ENCODE results near the gene SRD5A3.

SRD5A3 gene

DNA sequence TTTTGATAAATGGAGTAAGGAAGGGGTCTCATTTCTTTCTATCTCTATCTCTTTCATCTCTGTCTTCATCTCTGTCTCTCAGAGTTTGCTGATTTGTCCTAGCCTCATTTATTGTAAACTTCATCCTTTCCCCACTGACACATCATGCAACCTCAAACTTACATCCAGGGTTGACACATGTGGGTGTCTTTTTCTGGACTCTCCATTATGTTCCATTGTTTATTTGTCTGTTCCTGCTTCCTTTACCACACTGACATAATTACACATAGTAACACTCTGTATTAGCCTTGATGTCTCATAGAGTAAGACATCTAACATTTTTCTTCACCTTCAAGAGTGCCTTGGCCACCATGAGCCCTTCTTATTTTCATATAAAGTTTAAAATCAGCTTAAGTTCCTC, 8.1 kb upstream of the SRD5A3 start:
- Histone ChIP-seq H4K20me1 (ENCODE audit: insufficient read depth, low read length) (no peaks in the 10 kb centered on the region), H3K4me1 (ENCODE audit: insufficient read depth, low read length) (peaks cover 22% of the 10 kb centered on the region), H3K79me2 (ENCODE audit: insufficient read depth, low read length) (no peaks in the 10 kb centered on the region), H3K4me3 (ENCODE audit: low read depth in 1 of 2, low read length in 2 of 2) (no peak overlapping the region), H2AFZ (ENCODE audit: low read depth, low read length) (no peak overlapping the region), H3K9me3 (ENCODE audit: insufficient read depth, low read length, severe bottlenecking) (no peaks in the 10 kb centered on the region), H3K27me3 (ENCODE audit: insufficient read depth, low read length, poor library complexity) (no peaks in the 10 kb centered on the region), H3K36me3 (ENCODE audit: insufficient read depth, low read length) (no peaks in the 10 kb centered on the region), H3K9ac (ENCODE audit: low read depth, low read length) (no peak overlapping the region), H3K4me2 (ENCODE audit: insufficient read depth, low read length) (no peak overlapping the region), H3K27ac (ENCODE audit: low read length) (no peak overlapping the region)
- DNase-seq (no peak), ATAC-seq (ENCODE audit: insufficient read depth, low read depth) (no peak)
- TF ChIP-seq, protein P1, sequence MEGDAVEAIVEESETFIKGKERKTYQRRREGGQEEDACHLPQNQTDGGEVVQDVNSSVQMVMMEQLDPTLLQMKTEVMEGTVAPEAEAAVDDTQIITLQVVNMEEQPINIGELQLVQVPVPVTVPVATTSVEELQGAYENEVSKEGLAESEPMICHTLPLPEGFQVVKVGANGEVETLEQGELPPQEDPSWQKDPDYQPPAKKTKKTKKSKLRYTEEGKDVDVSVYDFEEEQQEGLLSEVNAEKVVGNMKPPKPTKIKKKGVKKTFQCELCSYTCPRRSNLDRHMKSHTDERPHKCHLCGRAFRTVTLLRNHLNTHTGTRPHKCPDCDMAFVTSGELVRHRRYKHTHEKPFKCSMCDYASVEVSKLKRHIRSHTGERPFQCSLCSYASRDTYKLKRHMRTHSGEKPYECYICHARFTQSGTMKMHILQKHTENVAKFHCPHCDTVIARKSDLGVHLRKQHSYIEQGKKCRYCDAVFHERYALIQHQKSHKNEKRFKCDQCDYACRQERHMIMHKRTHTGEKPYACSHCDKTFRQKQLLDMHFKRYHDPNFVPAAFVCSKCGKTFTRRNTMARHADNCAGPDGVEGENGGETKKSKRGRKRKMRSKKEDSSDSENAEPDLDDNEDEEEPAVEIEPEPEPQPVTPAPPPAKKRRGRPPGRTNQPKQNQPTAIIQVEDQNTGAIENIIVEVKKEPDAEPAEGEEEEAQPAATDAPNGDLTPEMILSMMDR (IDR thresholded peaks at IDR 0.05; ENCODE audit: borderline replicate concordance, extremely low read depth, low read length, poor library complexity, severe bottlenecking), result no peak
- TF ChIP-seq EZH2 (IDR thresholded peaks at IDR 0.05; ENCODE audit: borderline replicate concordance, low read depth, low read length, severe bottlenecking), result no peak

GRCh38 chr4:55338486-55338885, 7.6 kb upstream of the SRD5A3 start:
- H3K79me2 ChIP-seq (ENCODE audit: insufficient read depth, low read length), result no peaks in the 10 kb centered on the region
- H4K20me1 ChIP-seq (ENCODE audit: insufficient read depth, low read length), result no peaks in the 10 kb centered on the region
- H3K4me2 ChIP-seq (ENCODE audit: insufficient read depth, low read length), result no peak overlapping the region
- no peak overlapping the region for H3K9ac ChIP-seq (ENCODE audit: low read depth, low read length)
- no peak overlapping the region for H3K27ac ChIP-seq (ENCODE audit: low read length)
- H3K4me1 ChIP-seq (ENCODE audit: insufficient read depth, low read length), result peaks cover 22% of the 10 kb centered on the region
- ATAC-seq (ENCODE audit: insufficient read depth, low read depth) (no peak), DNase-seq (no peak)
- H3K4me3 ChIP-seq (ENCODE audit: low read depth in 1 of 2, low read length in 2 of 2), result no peak overlapping the region
- H3K36me3 ChIP-seq (ENCODE audit: insufficient read depth, low read length), result no peaks in the 10 kb centered on the region
- H3K9me3 ChIP-seq (ENCODE audit: insufficient read depth, low read length, severe bottlenecking), result no peaks in the 10 kb centered on the region
- H3K27me3 ChIP-seq (ENCODE audit: insufficient read depth, low read length, poor library complexity), result no peaks in the 10 kb centered on the region
- TF ChIP-seq EZH2 (IDR thresholded peaks at IDR 0.05; ENCODE audit: borderline replicate concordance, low read depth, low read length, severe bottlenecking), result no peak
- TF ChIP-seq, protein P1 (IDR thresholded peaks at IDR 0.05; ENCODE audit: borderline replicate concordance, extremely low read depth, low read length, poor library complexity, severe bottlenecking), result no peak
- H2AFZ ChIP-seq (ENCODE audit: low read depth, low read length), result no peak overlapping the region

- Histone ChIP-seq H2AFZ (ENCODE audit: low read depth, low read length) (no peak overlapping the region), H3K4me1 (ENCODE audit: insufficient read depth, low read length) (peaks cover 22% of the 10 kb centered on the region), H3K4me2 (ENCODE audit: insufficient read depth, low read length) (no peak overlapping the region), H3K4me3 (ENCODE audit: low read depth in 1 of 2, low read length in 2 of 2) (no peak overlapping the region), H3K36me3 (ENCODE audit: insufficient read depth, low read length) (no peaks in the 10 kb centered on the region), H4K20me1 (ENCODE audit: insufficient read depth, low read length) (no peaks in the 10 kb centered on the region), H3K27ac (ENCODE audit: low read length) (no peak overlapping the region), H3K27me3 (ENCODE audit: insufficient read depth, low read length, poor library complexity) (no peaks in the 10 kb centered on the region), H3K9ac (ENCODE audit: low read depth, low read length) (no peak overlapping the region), H3K9me3 (ENCODE audit: insufficient read depth, low read length, severe bottlenecking) (no peaks in the 10 kb centered on the region), H3K79me2 (ENCODE audit: insufficient read depth, low read length) (no peaks in the 10 kb centered on the region)
- TF ChIP-seq, protein P1 (IDR thresholded peaks at IDR 0.05; ENCODE audit: borderline replicate concordance, extremely low read depth, low read length, poor library complexity, severe bottlenecking), result no peak
- no peak for TF ChIP-seq EZH2 (IDR thresholded peaks at IDR 0.05; ENCODE audit: borderline replicate concordance, low read depth, low read length, severe bottlenecking)
- DNase-seq (no peak), ATAC-seq (ENCODE audit: insufficient read depth, low read depth) (no peak)
Observed at GRCh38 chr4:55340266-55340665, 5.8 kb upstream of the SRD5A3 start.

- H3K36me3 ChIP-seq (ENCODE audit: insufficient read depth, low read length), result no peaks in the 10 kb centered on the region
- H3K4me3 ChIP-seq (ENCODE audit: low read depth in 1 of 2, low read length in 2 of 2), result no peak overlapping the region
- H3K4me1 ChIP-seq (ENCODE audit: insufficient read depth, low read length), result peaks cover 29% of the 10 kb centered on the region
- ATAC-seq (ENCODE audit: insufficient read depth, low read depth) (no peak), DNase-seq (no peak)
- H3K79me2 ChIP-seq (ENCODE audit: insufficient read depth, low read length), result peaks cover 22% of the 10 kb centered on the region
- no peak overlapping the region for H3K4me2 ChIP-seq (ENCODE audit: insufficient read depth, low read length)
- no peaks in the 10 kb centered on the region for H3K9me3 ChIP-seq (ENCODE audit: insufficient read depth, low read length, severe bottlenecking)
- H4K20me1 ChIP-seq (ENCODE audit: insufficient read depth, low read length), result no peaks in the 10 kb centered on the region
- H2AFZ ChIP-seq (ENCODE audit: low read depth, low read length), result no peak overlapping the region
- H3K27me3 ChIP-seq (ENCODE audit: insufficient read depth, low read length, poor library complexity), result no peaks in the 10 kb centered on the region
- H3K27ac ChIP-seq (ENCODE audit: low read length), result no peak overlapping the region
- H3K9ac ChIP-seq (ENCODE audit: low read depth, low read length), result no peak overlapping the region
- no peak for TF ChIP-seq EZH2 (IDR thresholded peaks at IDR 0.05; ENCODE audit: borderline replicate concordance, low read depth, low read length, severe bottlenecking)
- TF ChIP-seq, protein P1 (IDR thresholded peaks at IDR 0.05; ENCODE audit: borderline replicate concordance, extremely low read depth, low read length, poor library complexity, severe bottlenecking), result no peak
Observed at GRCh38 chr4:55343887-55344286, 2.2 kb upstream of the SRD5A3 start.

Data from DND-41 (cell line).